ENCODE measurements around the gene PRKCA.

GRCh38 chr17:66379544-66379943, 77.1 kb downstream of the PRKCA start:
- TF ChIP-seq RAD21 (IDR thresholded peaks at IDR 0.05; ENCODE audit: low read depth) (no peak), EGR1 (IDR thresholded peaks at IDR 0.05) (no peak), USF1 (IDR thresholded peaks at IDR 0.05) (no peak), CREB1 (IDR thresholded peaks at IDR 0.05; ENCODE audit: low read depth) (no peak), TEAD4 (IDR thresholded peaks at IDR 0.05) (no peak), MAX (IDR thresholded peaks at IDR 0.05) (no peak), YY1 (IDR thresholded peaks at IDR 0.05; ENCODE audit: low read depth) (no peak), ZBTB7A (IDR thresholded peaks at IDR 0.05; ENCODE audit: low read depth) (no peak), EP300 (IDR thresholded peaks at IDR 0.05; ENCODE audit: borderline replicate concordance) (no peak), TAF1 (IDR thresholded peaks at IDR 0.05; ENCODE audit: low read depth) (no peak), CEBPB (IDR thresholded peaks at IDR 0.05) (no peak), REST (IDR thresholded peaks at IDR 0.05; ENCODE audit: low read depth) (no peak), FOXM1 (IDR thresholded peaks at IDR 0.05; ENCODE audit: borderline replicate concordance, low read depth) (no peak)
